GM11168 (cell line): ENCODE measurements around the gene ANKFN1.

Experiments
- in situ Hi-C: fragments of 300-500 bp; cut with MboI; formaldehyde crosslinking; loops from one replicate; pipeline ENCODE4 v1.12.0; 2022; ENCODE audit warnings: low sequenced_read_pairs; ENCODE audit not compliant: unreplicated experiment

Gene ANKFN1

GRCh38 chr17:56152874-56153602, at the start of gene ANKFN1:
ANKFN1 (plus strand) TSS chr17:56153475; CDS start chr17:56212668, 59,193 bp downstream.
- in situ Hi-C loops: no loop called here

- in situ Hi-C loops: no loop called here
Measured at GRCh38 chr17:56108811-56109284, 44.4 kb upstream of the ANKFN1 start.

- in situ Hi-C loops: no loop called here
Measured at GRCh38 chr17:56109836-56110235, 43.4 kb upstream of the ANKFN1 start.

- in situ Hi-C loops: no loop called here
Measured at GRCh38 chr17:56110463-56111135, 42.7 kb upstream of the ANKFN1 start.

- in situ Hi-C loops: no loop called here
Measured at GRCh38 chr17:56111706-56112485, 41.4 kb upstream of the ANKFN1 start.

GRCh38 chr17:56113486-56113885, 39.8 kb upstream of the ANKFN1 start:
- in situ Hi-C loops: no loop called here

GRCh38 chr17:56114469-56114868, 38.8 kb upstream of the ANKFN1 start:
- in situ Hi-C loops: no loop called here

GRCh38 chr17:56119191-56119590, 34.1 kb upstream of the ANKFN1 start:
- in situ Hi-C loops: no loop called here

- in situ Hi-C loops: no loop called here
Measured at GRCh38 chr17:56119936-56120335, 33.3 kb upstream of the ANKFN1 start.

- in situ Hi-C loops: no loop called here
Measured at GRCh38 chr17:56121191-56122051, 31.9 kb upstream of the ANKFN1 start.

GRCh38 chr17:56125830-56126819, 27.1 kb upstream of the ANKFN1 start:
- in situ Hi-C loops: no loop called here

- in situ Hi-C loops: no loop called here
Measured at GRCh38 chr17:56130026-56130425, 23.2 kb upstream of the ANKFN1 start.

- in situ Hi-C loops: no loop called here
Measured at GRCh38 chr17:56130631-56131030, 22.6 kb upstream of the ANKFN1 start.

GRCh38 chr17:56131431-56131830, 21.8 kb upstream of the ANKFN1 start:
- in situ Hi-C loops: no loop called here

GRCh38 chr17:56136301-56136700, 17.0 kb upstream of the ANKFN1 start:
- in situ Hi-C loops: no loop called here

GRCh38 chr17:56141046-56141839, 12.0 kb upstream of the ANKFN1 start:
- in situ Hi-C loops: no loop called here

GRCh38 chr17:56142325-56142724, 10.9 kb upstream of the ANKFN1 start:
- in situ Hi-C loops: no loop called here

GRCh38 chr17:56142781-56143180, 10.5 kb upstream of the ANKFN1 start:
- in situ Hi-C loops: no loop called here
